ENCODE results near the gene CDH13.

GRCh38 chr16:83351846-83352245, 725.1 kb downstream of the CDH13 start:
- no peak for TF ChIP-seq CTCF (conservative IDR thresholded peaks at IDR 0.05; ENCODE audit: low read depth in 2 of 2)
- no peak for TF ChIP-seq EZH2 (IDR thresholded peaks at IDR 0.05; ENCODE audit: low read depth, unreplicated experiment)
- TF ChIP-seq POLR2AphosphoS5 (IDR thresholded peaks at IDR 0.05; ENCODE audit: low read depth) = no peak
- no peak for TF ChIP-seq STAT1 (IDR thresholded peaks at IDR 0.05; ENCODE audit: unreplicated experiment)
- no peak for TF ChIP-seq EZH2phosphoT487 (IDR thresholded peaks at IDR 0.05; ENCODE audit: unreplicated experiment)
- no peak for TF ChIP-seq CREB1 (CRISPR knock-in tag; IDR thresholded peaks at IDR 0.05; ENCODE audit: low read depth)
- no peak for TF ChIP-seq REST (IDR thresholded peaks at IDR 0.05; ENCODE audit: unreplicated experiment)
- no peak for TF ChIP-seq JUNB (IDR thresholded peaks at IDR 0.05; ENCODE audit: unreplicated experiment)
- TF ChIP-seq ETS1 (IDR thresholded peaks at IDR 0.05) = no peak
- no peak for TF ChIP-seq NANOG (IDR thresholded peaks at IDR 0.05; ENCODE audit: borderline replicate concordance)
- TF ChIP-seq ZNF462 (CRISPR knock-in tag; IDR thresholded peaks at IDR 0.05) = no peak

Measured in GM23338 (cell line).